ENCODE data around the gene CLDND1.

GRCh38 chr3:98552232-98553020, 29.7 kb upstream of the CLDND1 start:
- TF ChIP-seq, protein P1, sequence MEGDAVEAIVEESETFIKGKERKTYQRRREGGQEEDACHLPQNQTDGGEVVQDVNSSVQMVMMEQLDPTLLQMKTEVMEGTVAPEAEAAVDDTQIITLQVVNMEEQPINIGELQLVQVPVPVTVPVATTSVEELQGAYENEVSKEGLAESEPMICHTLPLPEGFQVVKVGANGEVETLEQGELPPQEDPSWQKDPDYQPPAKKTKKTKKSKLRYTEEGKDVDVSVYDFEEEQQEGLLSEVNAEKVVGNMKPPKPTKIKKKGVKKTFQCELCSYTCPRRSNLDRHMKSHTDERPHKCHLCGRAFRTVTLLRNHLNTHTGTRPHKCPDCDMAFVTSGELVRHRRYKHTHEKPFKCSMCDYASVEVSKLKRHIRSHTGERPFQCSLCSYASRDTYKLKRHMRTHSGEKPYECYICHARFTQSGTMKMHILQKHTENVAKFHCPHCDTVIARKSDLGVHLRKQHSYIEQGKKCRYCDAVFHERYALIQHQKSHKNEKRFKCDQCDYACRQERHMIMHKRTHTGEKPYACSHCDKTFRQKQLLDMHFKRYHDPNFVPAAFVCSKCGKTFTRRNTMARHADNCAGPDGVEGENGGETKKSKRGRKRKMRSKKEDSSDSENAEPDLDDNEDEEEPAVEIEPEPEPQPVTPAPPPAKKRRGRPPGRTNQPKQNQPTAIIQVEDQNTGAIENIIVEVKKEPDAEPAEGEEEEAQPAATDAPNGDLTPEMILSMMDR (IDR thresholded peaks at IDR 0.05), result no peak
- TF ChIP-seq EP300 (IDR thresholded peaks at IDR 0.05) (no peak), POLR2A (IDR thresholded peaks at IDR 0.05; ENCODE audit: low read depth) (no peak), POLR2AphosphoS5 (IDR thresholded peaks at IDR 0.05) (no peak)
